Esophagus squamous epithelium (tissue), 5 donors: Measurements from ENCODE around the gene CRTAC1. TPM values are rescaled to one million over a fixed set of nuclear protein-coding genes. Genes with fewer than 3 reads are reported as not detected.

ENCODE experiments used
- DNase-seq: peaks from one replicate; lab custom pipeline; 2025; lab: John Stamatoyannopoulos, UW
- H3K27ac ChIP-seq, 4 donors: fragments of 200-600 bp; sonication (generic); one replicate each; pipeline ENCODE4 v1.5.1; 2016 to 2019; ENCODE audit warnings: mild to moderate bottlenecking in 1 of 4
- H3K27me3 ChIP-seq, 4 donors: fragments of 200-600 bp; sonication (generic); 1 replicate in 3 of 4; 2 replicates in 1 of 4; pipeline versions ENCODE4 v1.5.1 to v1.6.0; 2017 to 2021; ENCODE audit warnings: antibody characterized with exemption in 1 of 4
- H3K36me3 ChIP-seq, 3 donors: fragments of 200-600 bp; sonication (generic); one replicate each; pipeline ENCODE4 v1.5.1; 2016 to 2019
- H3K4me1 ChIP-seq, 3 donors: fragments of 200-600 bp; sonication (generic); one replicate each; pipeline ENCODE4 v1.5.1; 2017 to 2019
- H3K4me3 ChIP-seq, 4 donors: fragments of 200-600 bp; sonication (generic); 1 replicate in 3 of 4; 2 replicates in 1 of 4; pipeline ENCODE4 v1.5.1; 2016 to 2019; ENCODE audit warnings: mild to moderate bottlenecking in 2 of 4, moderate library complexity in 1 of 4
- H3K9me3 ChIP-seq, 3 donors: fragments of 200-600 bp; sonication (generic); one replicate each; pipeline ENCODE4 v1.5.1; 2016 to 2019
- POLR2A ChIP-seq, 4 donors: fragments of 450-650 bp; IDR thresholded peaks; one replicate each; pipeline ENCODE4 v1.6.1; 2017; ENCODE audit warnings: antibody characterized with exemption in 4 of 4, mild to moderate bottlenecking in 4 of 4, moderate library complexity in 3 of 4
- WGBS, 2 donors: methylation state at CpG; one replicate each; pipeline ENCODE4 v1.1.5; 2018; 5-methylcytosine and 5-hydroxymethylcytosine counted together
- intact Hi-C: fragments of 100-400 bp; cut with DNase I; formaldehyde crosslinking; loops from one replicate; pipeline ENCODE4 v1.15.0; 2022
- total RNA-seq, 4 donors: library from RNA; depleted of rRNA; stranded (reverse); fragments of >200 nt; gene quantifications; one replicate each; pipeline ENCODE4 v1.1.0, GENCODE V29; 2016
- TF ChIP-seq, protein P1 (sequence below), 6 experiments: fragments of 450-650 bp in 4 of 6; fragments of 200-600 bp in 2 of 6; sonication (generic) in 2 of 6; IDR thresholded peaks; one replicate each; pipeline ENCODE4 v1.5.1; 2016 to 2019; ENCODE audit warnings: antibody characterized with exemption in 6 of 6, mild to moderate bottlenecking in 4 of 6, moderate library complexity in 4 of 6
- donor health status: DM: yes; HTN: yes; CAD: no.

Gene CRTAC1
- total RNA-seq, 4 donors from 2014 or later: 0.22 to 10.7 (median 2.5) TPM

DNA sequence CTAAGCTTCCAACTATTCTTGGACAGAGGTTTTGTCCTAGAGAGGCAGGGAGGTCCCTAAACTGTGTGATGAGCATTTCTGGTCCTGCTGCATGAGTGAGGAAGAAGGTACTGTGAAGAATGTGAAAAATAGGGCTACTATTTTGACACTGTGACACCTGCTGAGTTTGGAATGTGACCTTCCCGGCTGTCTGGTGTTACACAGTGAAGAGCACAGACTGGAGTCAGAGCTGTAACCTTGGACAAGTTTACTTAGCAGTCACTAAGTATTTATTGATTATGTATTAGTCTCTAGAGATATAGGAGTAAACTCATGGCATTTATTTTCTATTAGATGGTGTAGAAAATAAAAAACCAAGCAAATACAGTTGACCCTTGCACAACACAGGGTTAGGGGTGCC is 168.5 kb downstream of the CRTAC1 start:
- Histone ChIP-seq H3K4me1 (peaks cover 0 to 6% (median 0%) of the 10 kb centered on the region in 3 donors), H3K9me3 (no peaks in the 10 kb centered on the region), H3K27ac (no peak overlapping the region), H3K4me3 (no peak overlapping the region), H3K36me3 (no peaks in the 10 kb centered on the region), H3K27me3 (peaks cover 0 to 50% (median 0%) of the 10 kb centered on the region in 4 donors)
- WGBS, 2 donors: 16 to 20% methylated on average over 1 of the region's 1 CpG
- TF ChIP-seq, protein P1, sequence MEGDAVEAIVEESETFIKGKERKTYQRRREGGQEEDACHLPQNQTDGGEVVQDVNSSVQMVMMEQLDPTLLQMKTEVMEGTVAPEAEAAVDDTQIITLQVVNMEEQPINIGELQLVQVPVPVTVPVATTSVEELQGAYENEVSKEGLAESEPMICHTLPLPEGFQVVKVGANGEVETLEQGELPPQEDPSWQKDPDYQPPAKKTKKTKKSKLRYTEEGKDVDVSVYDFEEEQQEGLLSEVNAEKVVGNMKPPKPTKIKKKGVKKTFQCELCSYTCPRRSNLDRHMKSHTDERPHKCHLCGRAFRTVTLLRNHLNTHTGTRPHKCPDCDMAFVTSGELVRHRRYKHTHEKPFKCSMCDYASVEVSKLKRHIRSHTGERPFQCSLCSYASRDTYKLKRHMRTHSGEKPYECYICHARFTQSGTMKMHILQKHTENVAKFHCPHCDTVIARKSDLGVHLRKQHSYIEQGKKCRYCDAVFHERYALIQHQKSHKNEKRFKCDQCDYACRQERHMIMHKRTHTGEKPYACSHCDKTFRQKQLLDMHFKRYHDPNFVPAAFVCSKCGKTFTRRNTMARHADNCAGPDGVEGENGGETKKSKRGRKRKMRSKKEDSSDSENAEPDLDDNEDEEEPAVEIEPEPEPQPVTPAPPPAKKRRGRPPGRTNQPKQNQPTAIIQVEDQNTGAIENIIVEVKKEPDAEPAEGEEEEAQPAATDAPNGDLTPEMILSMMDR (IDR thresholded peaks at IDR 0.05): no peak
- TF ChIP-seq POLR2A (IDR thresholded peaks at IDR 0.05): no peak
- intact Hi-C loops: no loop called here
- no peak for DNase-seq

DNA sequence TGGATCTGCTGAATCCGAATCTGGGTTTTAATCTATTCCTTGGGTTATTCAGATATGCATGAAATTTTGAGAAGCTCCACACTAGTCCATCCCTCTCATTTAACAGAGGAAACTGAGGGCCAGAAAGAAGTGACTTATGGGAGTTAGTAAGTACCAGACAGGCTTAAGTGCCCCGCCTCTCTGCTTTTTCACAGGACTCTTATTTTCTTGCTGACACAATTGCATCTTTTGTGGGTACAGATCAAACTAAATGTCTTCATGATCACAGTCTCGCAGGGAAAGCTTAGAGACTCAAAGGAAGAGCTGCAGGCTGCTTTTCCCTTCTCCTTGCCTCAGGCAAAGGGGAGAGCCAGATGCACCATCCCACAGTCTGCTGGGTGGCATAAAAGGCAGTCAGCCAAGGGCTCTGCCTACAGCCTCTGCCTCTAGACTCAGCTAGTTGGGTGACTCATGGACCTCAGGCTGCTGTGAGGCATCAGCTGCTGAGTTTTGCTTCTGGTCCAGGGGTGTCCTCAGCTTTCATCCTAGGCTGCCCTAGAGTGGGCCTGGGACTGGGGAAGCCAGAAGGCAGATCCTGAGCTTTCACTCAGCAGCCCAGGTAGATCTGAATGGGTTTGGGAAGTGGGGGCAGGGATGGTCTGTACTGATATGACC is 169.2 kb downstream of the CRTAC1 start:
- H3K36me3 ChIP-seq: no peaks in the 10 kb centered on the region
- no peak for DNase-seq
- no peaks in the 10 kb centered on the region for H3K9me3 ChIP-seq
- 43 to 57% methylated on average over 3 of the region's 3 CpGs for WGBS, 2 donors
- intact Hi-C loops: no loop called here
- H3K27me3 ChIP-seq: peaks cover 0 to 50% (median 0%) of the 10 kb centered on the region in 4 donors
- no peak overlapping the region for H3K27ac ChIP-seq
- TF ChIP-seq POLR2A (IDR thresholded peaks at IDR 0.05): no peak
- TF ChIP-seq, protein P1 (IDR thresholded peaks at IDR 0.05): no peak
- peaks cover 0 to 6% (median 0%) of the 10 kb centered on the region in 3 donors for H3K4me1 ChIP-seq
- no peak overlapping the region for H3K4me3 ChIP-seq

DNA sequence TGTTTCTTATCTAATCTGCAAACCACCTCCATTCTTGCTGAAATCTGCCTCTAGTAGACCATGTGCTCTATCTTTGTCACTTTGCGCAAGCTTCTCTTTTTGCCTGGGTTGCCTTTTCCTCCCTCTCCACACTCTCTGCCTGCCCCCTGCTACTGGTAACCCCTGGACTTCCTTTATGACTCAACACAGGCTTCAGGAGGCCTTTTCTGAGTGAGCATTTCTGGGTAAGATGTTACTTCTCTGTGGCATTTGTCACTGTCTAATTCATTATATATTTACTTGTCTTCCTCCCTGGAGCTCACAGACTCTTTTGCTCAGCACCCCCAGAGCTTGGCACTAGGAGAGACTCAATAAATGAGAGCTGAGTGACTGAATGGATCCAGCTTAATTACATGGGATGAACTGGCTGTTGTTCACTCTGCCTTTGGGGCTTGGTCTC is 172.4 kb downstream of the CRTAC1 start:
- 50 to 84% methylated on average over 1 of the region's 1 CpG for WGBS, 2 donors
- peaks cover 0 to 52% (median 0%) of the 10 kb centered on the region in 4 donors for H3K27me3 ChIP-seq

DNA sequence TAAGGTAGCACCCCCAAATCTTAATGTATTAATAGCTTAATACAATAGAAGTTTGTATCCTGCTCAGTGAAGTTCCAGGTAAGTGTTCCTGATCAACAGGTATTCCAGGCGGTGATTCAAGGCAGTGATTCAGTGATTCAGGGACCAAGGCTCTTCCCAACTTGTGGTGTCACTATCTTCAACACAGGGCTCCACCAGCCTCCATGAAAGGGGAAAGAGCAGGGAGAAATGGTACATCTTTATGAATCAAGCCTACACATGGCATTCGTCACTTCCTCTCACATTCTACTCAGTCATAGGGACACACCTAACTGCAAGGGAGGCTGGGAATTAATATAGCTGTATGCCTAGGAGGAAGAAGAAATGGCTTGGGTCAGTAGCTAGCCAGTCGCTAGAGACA is 175.7 kb downstream of the CRTAC1 start:
- Histone ChIP-seq H3K27me3 (peaks cover 0 to 63% (median 3%) of the 10 kb centered on the region in 4 donors), H3K27ac (no peak overlapping the region), H3K36me3 (no peaks in the 10 kb centered on the region), H3K4me1 (peaks cover 10 to 35% (median 20%) of the 10 kb centered on the region in 3 donors), H3K9me3 (no peaks in the 10 kb centered on the region), H3K4me3 (no peak overlapping the region)
- WGBS, 2 donors: 59 to 76% methylated on average over 3 of the region's 3 CpGs
- no peak for DNase-seq
- intact Hi-C loops: no loop called here
- TF ChIP-seq, protein P1 (IDR thresholded peaks at IDR 0.05): no peak
- no peak for TF ChIP-seq POLR2A (IDR thresholded peaks at IDR 0.05)

More for the DNA sequence above, 172.4 kb downstream of the CRTAC1 start:
- no peaks in the 10 kb centered on the region for H3K9me3 ChIP-seq
- DNase-seq: no peak
- no peaks in the 10 kb centered on the region for H3K36me3 ChIP-seq
- peaks cover 0 to 10% (median 4%) of the 10 kb centered on the region in 3 donors for H3K4me1 ChIP-seq
- intact Hi-C loops: no loop called here
- H3K4me3 ChIP-seq: no peak overlapping the region
- no peak for TF ChIP-seq POLR2A (IDR thresholded peaks at IDR 0.05)
- TF ChIP-seq, protein P1 (IDR thresholded peaks at IDR 0.05): no peak
- no peak overlapping the region for H3K27ac ChIP-seq

DNA sequence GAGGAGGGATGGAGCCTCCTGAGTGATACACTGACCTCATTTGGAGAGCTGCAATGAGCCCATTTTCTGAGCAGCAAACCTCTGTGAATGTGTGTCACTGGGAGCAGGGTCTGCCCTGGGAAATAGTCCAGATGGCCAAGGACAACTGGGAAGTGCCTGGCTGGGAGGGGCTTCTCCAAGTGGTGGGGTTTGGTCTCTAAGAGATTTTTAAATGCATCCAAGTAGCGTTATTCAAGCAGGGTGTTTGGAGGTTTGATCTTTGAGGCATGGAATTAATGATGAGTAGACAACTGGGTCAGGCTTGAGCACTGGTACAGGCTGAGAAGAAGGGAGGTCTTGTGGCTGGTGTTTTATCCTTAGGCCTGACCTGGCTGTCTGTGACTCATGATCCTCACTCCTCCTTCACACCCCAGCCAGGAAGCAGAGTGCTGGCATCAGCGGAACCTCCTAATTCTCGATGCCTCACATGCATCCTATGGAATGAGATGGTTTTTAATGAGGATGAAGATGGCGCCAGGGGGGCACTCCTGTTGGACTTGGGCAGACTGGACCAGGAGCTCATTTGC is 177.5 kb downstream of the CRTAC1 start:
- intact Hi-C loops: no loop called here
- no peak for DNase-seq
- no peak overlapping the region for H3K4me3 ChIP-seq
- no peak for TF ChIP-seq POLR2A (IDR thresholded peaks at IDR 0.05)
- TF ChIP-seq, protein P1 (IDR thresholded peaks at IDR 0.05): no peak
- H3K27me3 ChIP-seq: peaks cover 0 to 66% (median 3%) of the 10 kb centered on the region in 4 donors
- 39 to 43% methylated on average over 1 to 4 of the region's 4 CpGs for WGBS, 2 donors
- no peaks in the 10 kb centered on the region for H3K9me3 ChIP-seq
- peaks cover 10 to 47% (median 20%) of the 10 kb centered on the region in 3 donors for H3K4me1 ChIP-seq
- no peaks in the 10 kb centered on the region for H3K36me3 ChIP-seq
- H3K27ac ChIP-seq: peak overlapping the region in 2 of 4 donors; percentile 51 to 72
